ENCODE data around the gene HNRNPUL2.
"Not testable (repeated sequence)": the region's sequence is repeated elsewhere in the genome, so short reads cannot be mapped to it uniquely, and the experiment has no call there.

HNRNPUL2 gene

DNA sequence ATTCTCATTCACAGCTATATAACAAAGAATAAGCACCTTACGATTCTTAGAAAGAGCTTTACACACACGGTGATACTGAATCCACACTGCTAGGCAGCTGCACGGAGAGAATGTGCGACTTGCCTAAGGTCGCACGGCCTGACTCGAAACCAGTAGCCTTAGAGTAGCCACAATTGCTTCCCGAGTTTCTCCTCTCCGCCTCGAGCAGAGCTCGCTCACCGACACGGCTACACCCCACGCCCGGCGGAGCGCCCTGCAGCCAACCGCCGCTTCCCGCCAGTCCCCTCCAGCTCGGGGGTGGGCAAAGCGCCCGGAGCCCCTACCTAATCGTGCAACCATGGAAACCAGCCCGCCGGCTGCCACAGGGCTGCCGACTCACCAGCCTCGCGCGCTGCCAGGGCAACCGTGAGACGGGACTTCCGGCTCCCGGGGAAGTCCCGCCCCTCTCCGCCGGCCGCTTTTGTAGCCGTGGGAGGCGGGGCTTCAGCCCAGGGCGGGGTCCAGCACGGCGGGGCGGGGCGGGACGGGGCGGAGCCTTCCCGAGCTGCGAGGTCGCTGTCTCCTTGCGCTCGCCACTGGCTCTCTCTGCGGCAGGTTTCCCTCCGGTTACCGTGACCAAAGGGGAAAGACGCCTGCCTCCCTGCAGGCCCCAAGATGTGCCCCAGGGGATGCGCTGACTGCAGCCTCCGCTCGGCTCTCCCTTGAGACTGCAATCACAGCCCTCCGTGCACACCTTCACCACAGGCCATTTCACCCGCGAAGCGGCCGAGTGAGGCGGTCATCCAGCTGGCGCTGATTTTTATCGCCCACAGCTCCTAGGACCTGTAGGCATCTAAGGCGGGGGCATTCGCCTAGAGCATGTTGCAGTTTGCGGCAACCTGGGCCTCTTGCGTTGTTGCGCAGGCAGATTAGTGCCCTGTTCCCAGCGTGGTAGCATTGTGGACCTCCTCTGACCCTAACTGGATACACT, 21.1 kb downstream of the HNRNPUL2 start:
- peak; percentile 61 to 98 (median 92) for DNase-seq

DNA sequence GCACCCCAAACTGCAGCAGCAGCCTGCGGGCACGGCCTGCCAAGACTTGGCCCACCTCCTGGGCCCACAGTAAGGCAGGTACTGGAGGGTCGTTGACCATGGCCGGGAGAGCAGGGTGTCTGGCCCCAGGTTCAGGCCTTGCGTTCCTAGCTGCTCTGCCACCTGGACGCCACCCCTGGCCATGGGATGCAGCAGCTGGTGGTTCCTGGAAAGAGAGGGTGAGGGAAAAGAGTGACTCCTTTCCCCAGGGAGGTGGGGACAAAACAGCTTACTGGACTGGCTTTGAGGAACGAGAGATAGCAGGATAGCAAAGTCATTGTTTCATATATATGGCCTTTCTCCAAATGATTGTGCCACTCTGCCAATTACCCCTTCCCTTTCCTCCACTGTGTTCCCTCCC, 21.8 kb downstream of the HNRNPUL2 start:
- no peak for DNase-seq

DNA sequence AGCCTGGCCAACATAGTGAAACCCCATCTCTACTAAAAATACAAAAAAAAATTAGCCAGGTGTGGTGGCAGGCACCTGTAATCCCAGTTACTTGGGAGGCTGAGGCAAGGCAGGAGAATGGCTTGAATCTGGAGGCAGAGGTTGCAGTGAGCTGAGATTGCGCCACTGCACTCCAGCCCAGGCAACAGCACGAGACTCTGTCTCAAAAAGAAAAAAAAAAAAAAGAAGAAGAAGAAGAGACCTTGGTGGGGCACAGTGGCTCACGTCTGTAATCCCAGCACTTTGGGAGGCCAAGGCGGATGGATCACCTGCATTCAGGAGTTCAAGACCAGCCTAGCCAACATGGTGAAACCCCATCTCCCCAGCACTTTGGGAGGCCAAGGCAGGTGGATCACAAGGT, 23.3 kb downstream of the HNRNPUL2 start:
- not testable (repeated sequence) for DNase-seq

DNA sequence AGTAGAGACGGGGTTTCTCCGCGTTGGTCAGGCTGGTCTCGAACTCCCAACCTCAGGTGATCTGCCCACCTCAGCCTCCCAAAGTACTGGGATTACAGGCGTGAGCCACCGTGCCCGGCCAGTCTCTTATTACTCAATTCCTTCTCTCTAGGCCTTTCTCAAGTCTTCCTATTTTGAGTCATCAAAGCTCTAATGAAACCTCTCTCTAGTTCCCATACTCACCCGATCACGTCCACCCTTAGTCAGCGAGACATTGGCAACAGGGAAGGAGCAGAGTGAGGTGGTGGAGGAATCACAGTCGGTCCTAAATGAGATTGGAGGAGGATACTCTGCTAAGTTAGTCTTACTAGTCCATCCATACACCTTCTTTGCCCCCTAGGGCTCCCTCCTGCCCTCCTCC, 25.0 kb downstream of the HNRNPUL2 start:
- no peak for DNase-seq

DNA sequence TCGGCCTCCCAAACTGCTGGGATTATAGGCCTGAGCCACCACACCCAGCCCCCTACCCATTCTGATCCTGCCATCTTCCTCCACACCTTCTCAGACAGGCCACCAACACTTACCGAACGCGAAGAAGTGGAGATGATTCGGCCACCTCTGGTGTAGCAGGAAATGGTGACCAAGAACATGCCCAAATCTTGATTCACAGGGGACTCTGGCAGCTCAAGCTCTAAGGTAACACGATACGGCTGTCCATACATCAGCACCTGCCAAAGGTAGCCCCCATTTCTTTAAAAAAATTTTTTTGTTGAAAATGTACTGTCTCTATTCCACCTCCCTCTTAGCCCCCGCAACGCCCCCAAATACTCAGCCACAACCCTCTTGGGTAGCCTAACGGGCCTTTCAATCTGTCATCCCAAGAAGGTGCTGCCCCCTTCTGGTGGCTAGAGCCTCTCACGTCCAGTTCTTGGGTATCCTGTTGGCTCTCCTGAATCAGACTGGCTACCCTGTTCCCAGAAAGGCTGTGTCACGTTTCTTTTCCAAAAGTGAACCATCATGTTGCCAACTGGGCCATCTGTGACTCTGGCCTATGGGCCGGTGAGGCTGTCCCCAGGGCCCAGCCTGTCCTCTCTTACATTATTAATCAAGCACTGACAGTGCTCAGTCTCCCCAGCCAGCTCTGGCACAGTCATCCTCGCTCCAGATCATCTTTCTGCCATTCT, 32.6 kb downstream of the HNRNPUL2 start:
- DNase-seq: peak in 47 of 56 donors; percentile 2 to 77 (median 38)

DNA sequence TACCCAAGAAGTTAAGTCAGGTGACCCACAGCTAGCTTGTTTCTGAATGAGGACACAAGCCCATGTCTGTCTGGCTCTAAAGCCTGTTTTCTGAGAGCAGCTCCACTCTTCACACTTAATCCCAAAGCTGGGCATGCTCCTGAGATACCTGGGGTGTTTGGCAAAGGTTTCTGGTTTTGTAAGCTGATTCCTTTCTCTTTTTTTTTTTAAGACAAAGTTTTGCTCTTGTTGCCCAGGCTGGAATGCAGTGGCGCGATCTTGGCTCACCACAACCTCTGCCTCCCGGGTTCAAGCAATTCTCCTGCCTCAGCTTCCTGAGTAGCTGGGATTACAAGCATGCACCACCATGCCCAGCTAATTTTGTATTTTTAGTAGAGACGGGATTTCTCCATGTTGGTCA, 33.6 kb downstream of the HNRNPUL2 start:
- DNase-seq: not testable (repeated sequence)

DNA sequence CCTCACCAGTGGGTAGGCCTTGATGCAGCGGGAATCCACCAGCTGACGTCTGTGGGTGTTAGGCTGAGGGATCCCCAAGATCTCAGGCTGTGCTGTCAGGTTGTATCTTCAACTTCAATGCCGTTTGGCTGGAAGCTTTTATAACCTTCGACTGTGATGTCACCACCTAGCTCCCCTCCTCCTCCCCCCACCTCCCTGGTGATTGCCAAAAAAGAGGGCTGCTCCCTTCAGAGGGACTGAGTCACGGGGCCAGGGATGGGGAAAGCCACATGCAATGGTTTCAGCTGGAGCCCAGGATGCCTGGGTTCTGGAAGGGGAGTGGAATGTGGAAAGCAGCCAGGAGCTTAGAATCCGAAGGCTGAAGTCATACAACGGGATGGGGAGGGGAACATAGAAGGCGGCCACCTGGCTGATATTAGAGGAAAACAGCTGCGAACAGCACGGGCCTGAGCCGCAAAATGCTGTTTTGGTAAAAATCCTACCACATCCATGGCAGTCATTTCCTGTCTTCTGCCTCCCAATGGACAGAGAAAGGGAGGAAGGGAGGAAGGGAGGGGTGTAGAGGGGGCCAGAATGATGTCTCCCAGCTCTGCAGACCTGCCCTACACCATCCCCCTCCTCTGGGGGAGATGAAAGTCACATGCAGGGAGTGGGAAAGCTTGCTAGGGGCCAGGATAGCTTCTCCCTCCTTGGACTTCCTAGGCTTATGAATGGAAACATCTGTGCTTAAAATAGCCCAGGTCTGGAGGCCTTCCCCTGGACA, 37.7 kb downstream of the HNRNPUL2 start, which contains the start of gene LRRN4CL:
TSS of gene LRRN4CL (minus strand) at position 110 of the 763 bp plus-strand sequence. CDS start 1,022 bp downstream, outside the sequence.
- DNase-seq: peak in 32 of 56 donors; percentile 7 to 75 (median 38)

DNA sequence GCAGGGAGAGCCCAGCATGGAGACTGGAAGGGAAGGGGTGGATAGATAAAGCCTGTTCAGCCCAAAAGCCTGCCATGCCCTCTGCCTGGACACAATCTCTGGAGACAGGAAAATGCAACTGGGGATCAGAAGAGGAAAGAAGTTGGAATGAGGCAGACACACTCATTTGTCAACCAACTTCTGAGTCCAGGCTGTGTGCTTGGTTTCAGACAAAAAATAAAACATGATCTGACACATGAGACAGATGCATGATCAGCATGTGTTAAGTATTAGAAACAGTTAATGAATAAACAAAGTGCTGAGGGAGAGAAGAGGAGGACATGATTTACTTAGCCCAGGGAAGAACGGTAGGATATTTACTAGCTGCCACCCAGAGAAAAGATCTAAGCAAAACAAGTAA, 38.8 kb downstream of the HNRNPUL2 start:
- DNase-seq: no peak

DNA sequence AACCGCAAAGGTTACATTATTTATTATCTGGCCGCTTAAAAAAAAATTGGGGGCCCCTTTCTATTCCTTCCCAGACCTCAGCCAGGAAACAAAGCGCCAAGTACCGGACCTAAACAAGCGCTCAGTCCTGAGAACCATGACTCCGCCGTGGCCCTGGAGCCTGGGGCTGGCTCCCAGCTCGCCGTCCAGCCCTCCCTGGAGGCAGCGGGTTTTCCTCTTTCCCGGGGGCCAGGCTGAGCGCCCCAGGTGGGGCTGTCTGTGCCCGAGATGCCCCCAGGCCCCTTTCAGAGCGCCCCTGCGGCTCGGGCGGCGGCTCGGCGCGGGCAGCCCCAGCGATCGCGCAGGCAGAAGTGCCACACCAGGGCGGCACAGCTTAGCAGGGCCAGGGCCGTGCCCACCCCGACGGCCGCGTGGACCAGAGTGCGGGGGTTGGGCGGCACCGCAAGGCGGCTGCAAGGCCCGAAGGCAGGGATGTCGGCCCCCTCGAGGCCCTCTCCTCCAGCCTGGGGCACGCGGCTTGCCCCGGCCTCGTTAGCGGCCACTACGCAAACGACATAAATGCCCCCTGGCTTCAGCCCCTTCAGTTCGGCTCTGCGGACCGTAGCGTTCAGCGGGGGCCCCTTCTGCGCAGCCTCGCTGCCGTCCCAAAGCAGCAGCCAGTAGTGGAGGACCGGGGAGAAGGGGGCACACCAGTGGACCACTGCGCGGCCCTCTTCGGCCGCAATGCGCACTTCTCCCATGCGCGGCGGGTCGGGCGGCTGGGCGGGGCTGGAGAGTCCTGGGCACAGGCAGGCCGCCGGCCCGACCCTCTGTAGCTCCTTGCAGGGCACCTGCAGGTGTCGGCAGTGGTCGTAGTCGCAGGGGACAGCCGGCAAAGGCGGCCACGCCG, 39.5 kb downstream of the HNRNPUL2 start:
- DNase-seq: no peak

DNA sequence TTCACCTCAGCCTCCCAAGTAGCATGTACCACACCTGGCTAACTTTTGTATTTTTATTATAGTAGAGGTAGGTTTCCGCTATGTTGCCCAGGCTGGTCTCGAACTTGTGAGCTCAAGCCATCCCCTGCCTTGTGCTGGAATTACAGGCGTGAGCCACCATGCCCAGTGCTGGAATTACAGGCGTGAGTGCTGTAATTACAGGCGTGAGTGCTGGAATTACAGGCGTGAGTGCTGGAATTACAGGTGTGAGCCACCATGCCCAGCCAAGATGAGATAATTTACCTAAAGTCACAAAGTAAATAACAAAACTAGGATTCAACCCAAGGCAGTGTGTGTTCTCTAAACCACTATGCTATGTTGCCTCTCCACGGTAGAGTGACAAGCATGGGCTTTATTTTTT, 44.7 kb downstream of the HNRNPUL2 start:
- DNase-seq: no peak

DNA sequence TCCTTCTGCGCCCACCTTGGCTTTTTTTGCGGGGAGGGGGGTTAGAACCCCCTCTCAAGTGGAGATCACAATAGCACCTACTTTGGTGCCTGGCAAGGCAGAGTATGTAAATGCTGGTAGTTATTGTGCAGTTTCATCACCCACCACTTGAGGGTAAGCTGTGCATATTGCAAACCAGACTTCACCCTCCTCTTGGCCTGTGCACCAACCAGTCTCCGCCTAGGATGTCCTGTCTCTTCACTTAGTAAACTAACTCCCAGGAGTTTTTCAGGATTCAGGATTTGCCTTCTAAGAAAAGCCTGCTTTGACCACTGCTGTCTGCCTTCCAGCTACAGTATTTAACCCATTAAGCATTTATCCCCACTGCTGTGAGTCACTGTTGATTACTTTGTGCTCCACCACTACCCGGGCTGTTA, 46.4 kb downstream of the HNRNPUL2 start:
- DNase-seq: no peak

DNA sequence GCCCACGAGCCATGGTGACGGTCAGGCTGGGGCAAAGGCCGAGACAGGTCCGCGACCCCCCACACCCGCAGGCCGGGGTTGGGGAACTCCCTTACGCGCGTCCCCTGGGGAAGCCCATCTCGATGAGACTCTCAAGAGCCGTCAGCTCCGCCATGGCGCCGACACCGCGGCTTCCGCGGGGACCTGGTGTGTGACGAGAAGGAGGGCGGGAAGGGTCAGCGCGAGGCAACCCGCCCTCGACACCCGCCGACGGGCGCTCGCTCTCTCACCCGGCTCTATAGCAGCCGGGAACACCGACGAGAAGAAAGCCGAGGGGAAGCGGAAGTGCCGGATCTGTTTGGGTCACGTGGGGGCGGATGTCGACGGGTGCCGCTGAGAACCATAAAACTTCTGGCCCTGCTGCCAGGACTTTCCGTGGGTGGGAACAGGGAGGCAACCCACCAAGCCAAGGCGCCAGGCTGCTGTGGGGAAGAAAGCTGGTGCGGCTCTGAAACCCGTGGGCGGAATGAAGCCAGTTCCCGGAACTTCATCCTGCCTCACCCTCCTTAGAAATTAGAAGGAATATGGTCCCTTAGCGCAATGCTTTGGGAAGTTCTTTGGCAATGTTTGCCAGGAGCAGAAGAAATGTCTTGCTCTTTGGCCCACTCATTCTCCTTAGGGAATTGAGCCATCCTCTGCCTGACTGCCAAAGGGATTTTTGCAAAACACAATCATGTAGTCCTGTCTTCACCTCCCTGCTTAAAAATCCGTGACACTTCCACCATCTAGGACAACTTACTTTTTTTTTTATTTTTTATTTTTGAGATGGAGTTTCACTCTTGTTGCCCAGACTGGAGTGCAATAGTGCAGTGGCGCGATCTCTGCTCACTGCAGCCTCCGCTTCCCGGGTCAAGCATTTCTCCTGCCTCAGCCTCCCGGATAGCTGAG, 48.2 kb downstream of the HNRNPUL2 start, which contains the start of gene UBXN1:
TSS of gene UBXN1 (minus strand) at position 304 of the 927 bp plus-strand sequence. CDS start at position 154, 150 bp downstream.
- DNase-seq: peak in 54 of 56 donors; percentile 45 to 93 (median 84)

DNA sequence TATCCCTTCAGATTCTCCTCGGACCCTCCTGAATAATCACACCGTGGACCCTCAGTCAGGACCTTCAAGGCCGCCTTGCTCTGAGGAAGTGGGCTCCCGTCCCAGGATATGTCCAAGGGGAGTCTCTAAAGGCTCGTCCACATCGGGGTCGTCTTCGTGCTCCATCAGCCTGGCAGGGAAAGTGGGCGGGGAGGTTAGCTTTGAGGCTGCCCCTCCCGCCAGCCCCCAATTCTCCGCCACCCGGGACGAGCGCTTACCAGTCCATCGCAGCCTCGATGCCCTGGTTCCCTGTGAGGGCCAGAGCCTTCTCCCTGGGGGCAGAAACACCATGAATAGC, 48.9 kb downstream of the HNRNPUL2 start:
- no peak for DNase-seq

DNA sequence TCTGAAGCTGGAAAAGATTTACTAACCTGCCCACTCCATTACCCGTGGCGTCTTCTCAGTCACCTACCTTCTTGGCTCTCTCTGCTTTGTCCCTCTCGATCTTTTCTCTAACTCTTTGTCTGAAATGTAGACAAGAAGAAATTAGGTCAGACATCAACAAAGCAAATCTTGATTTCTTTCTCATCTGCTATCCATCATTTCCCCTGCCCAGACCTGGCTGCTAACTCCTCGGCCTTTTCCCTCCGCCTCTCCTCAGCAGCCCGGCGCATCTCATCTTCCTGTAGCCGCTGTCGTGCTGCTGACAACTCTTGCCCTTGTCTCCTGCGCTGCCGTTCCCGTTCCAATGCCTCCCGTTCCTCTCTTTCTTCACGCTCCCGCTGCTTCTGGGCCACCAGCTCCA, 49.5 kb downstream of the HNRNPUL2 start:
- no peak for DNase-seq

DNA sequence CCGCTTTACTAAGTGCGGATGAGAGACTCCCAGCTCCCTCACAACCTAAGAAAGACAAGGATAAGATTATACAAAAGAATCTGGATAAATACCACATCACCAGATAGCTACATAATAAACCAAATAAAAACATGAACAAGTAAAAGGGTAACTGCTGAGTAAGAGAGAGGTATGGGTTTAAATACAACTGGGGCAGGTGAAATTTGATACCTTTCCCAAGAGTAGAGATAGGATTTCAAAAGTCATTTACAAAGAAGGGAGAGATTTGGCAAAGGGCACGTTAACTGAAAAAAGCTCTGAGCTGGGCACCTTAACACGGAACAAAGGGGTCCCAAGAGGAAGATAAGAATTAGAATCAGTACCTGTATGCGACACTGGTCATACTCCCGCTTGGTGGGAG, 50.1 kb downstream of the HNRNPUL2 start:
- no peak for DNase-seq

DNA sequence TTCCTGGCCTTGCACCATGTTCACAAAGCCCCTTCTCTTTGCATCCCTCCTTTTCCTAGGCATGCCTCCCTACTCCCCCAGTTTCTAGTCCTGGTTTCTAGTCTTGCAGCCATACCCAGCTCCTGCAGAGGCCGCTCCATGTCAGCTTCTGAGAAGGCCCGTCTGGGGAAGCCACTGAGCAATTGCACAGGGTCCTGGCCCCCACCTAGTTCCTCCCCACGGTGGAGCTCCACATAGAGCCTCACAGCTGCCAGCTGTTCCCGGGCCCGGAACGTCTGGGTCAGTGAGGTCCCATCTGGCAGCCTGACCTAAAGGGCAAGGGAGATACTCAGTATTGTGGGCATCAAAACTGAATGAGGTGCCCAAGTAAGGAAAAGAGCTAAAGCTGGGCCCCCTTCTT, 50.6 kb downstream of the HNRNPUL2 start:
- DNase-seq: no peak

DNA sequence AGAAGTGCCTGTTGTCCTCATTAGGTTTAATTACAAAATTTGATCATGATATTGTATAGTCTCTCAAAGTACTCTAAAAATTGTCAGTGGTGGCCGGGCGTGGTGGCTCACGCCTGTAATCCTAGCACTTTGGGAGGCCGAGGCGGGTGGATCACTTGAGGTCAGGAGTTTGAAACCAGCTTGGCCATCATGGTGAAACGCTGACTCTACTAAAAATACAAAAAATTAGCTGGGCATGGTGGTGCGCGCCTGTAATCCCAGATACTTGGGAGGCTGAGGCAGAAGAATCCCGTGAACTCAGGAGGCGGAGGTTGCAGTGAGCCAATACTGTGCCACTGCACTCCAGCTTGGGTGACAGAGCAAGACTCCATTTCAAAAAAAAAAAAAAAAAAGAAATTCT, 51.8 kb downstream of the HNRNPUL2 start:
- DNase-seq: not testable (repeated sequence)

DNA sequence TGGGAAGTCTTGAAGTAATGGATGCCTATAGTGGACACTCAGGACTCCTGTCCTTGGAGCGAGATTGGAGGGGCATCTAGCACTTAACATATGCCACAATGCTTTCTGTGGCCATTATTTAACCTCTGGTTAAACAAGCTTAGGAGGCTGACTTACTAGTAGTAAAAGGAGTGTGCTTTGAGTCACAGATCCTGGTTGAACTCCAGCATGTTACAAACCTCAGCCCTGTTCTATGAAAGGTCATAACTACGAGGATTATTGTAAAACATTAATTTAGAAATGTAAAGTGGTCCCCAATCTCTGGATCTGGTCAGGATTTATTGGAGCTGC, 54.1 kb downstream of the HNRNPUL2 start:
- DNase-seq: no peak

All from nucleus accumbens (tissue), 56 donors.